Fibroblast of pulmonary artery (primary cell): Measurements from ENCODE around the gene KLC4.
A peak's percentile ranks its signal among the peaks of the same experiment; 100 is the strongest.

Experiments
- DNase-seq: peaks from one replicate; pipeline ENCODE4 v3.0.0-alpha.2; 2010; ENCODE audit warnings: low read depth
- H3K4me3 ChIP-seq: replicated peaks from 2 replicates; pipeline ENCODE4 v1.5.1; 2011; ENCODE audit warnings: low read depth, mild to moderate bottlenecking, control low read depth, low read length, moderate library complexity
- CTCF ChIP-seq: IDR thresholded peaks from 2 replicates; pipeline ENCODE4 v1.5.1; 2011; ENCODE audit warnings: mild to moderate bottlenecking, control low read depth, low read length, inconsistent platforms; ENCODE audit errors: missing control alignments

KLC4 gene

GRCh38 chr6:43016176-43016942, 43.1 kb upstream of the KLC4 start:
- no peak overlapping the region for H3K4me3 ChIP-seq
- no peak for TF ChIP-seq CTCF
- no peak for DNase-seq

- no peak for TF ChIP-seq CTCF
- no peak overlapping the region for H3K4me3 ChIP-seq
- DNase-seq = no peak
Measured at GRCh38 chr6:43016943-43017334, 42.5 kb upstream of the KLC4 start.

- TF ChIP-seq CTCF = no peak
Measured at GRCh38 chr6:43019152-43019551, 40.3 kb upstream of the KLC4 start.

GRCh38 chr6:43020052-43020705, 39.3 kb upstream of the KLC4 start:
- H3K4me3 ChIP-seq = no peak overlapping the region
- no peak for TF ChIP-seq CTCF
- DNase-seq = no peak

More at GRCh38 chr6:43019152-43019551, 40.3 kb upstream of the KLC4 start:
- no peak overlapping the region for H3K4me3 ChIP-seq
- no peak for DNase-seq

GRCh38 chr6:43020847-43021246, 38.6 kb upstream of the KLC4 start:
- no peak for TF ChIP-seq CTCF
- peak overlapping the region; percentile 87 for H3K4me3 ChIP-seq
- peak; percentile 7 for DNase-seq

- H3K4me3 ChIP-seq = peak within 1 kb of the TSS; percentile 87
- DNase-seq = peak; percentile 66
- TF ChIP-seq CTCF = no peak
Measured at GRCh38 chr6:43021270-43022047, 38.0 kb upstream of the KLC4 start, which contains the start of gene RRP36. Gene RRP36 (plus strand): TSS chr6:43021623. CDS start chr6:43021655, 32 bp downstream.
